WERI-Rb-1 (cell line): ENCODE results near the gene CLEC16A.
A peak's percentile ranks its signal among the peaks of the same experiment; 100 is the strongest.

Experiments
- DNase-seq: peaks from one replicate; pipeline ENCODE4 v3.0.0-alpha.2; 2020
- H3K27ac ChIP-seq: fragments of 250-450 bp; sonication (Bioruptor Pico); 2 replicates; pipeline ENCODE4 v1.5.1; 2020; ENCODE audit warnings: mild to moderate bottlenecking, moderate library complexity
- H3K27me3 ChIP-seq: fragments of 250-450 bp; sonication (Bioruptor Pico); 2 replicates; pipeline ENCODE4 v1.5.1; 2021; ENCODE audit warnings: mild to moderate bottlenecking, low read depth, moderate library complexity; ENCODE audit not compliant: insufficient read depth, severe bottlenecking
- H3K36me3 ChIP-seq: fragments of 250-450 bp; sonication (Bioruptor Pico); 2 replicates; pipeline ENCODE4 v1.5.1; 2020; ENCODE audit warnings: mild to moderate bottlenecking, moderate library complexity
- H3K4me3 ChIP-seq: 2 replicates; pipeline ENCODE4 v1.5.1; 2011; ENCODE audit warnings: low read depth, mild to moderate bottlenecking, control low read depth, low read length
- H3K9me3 ChIP-seq: fragments of 250-450 bp; sonication (Bioruptor Pico); 2 replicates; pipeline ENCODE4 v1.5.1; 2021; ENCODE audit warnings: mild to moderate bottlenecking, moderate library complexity; ENCODE audit not compliant: severe bottlenecking
- TF ChIP-seq, protein P1 (sequence below): IDR thresholded peaks from 2 replicates; pipeline ENCODE4 v1.5.1; 2011; ENCODE audit warnings: low read depth, mild to moderate bottlenecking, control low read depth, inconsistent platforms, low read length

CLEC16A gene

DNA sequence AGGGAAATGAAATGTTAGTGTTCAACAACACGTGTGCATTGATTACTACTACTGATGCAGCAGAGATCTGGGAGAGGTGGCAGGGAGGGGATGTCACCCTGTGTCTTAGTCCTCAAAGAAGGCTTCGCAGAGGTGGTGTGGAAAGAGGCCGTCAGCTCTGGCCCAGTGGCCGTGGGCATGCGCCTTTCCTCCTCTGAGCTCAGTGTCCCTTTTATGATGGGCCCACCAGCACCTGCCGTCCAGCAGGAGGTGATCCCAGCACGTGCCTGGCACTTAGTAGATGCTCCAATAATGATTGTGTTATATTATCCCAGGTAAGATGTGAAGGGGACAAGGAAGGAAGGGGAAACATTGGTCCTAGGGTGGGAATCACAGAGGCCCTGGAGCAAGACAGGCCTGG, 106.2 kb downstream of the CLEC16A start:
- H3K27me3 ChIP-seq, result no peaks in the 10 kb centered on the region
- no peak for DNase-seq
- H3K27ac ChIP-seq, result no peak overlapping the region
- no peaks in the 10 kb centered on the region for H3K9me3 ChIP-seq
- H3K36me3 ChIP-seq, result peaks cover 7% of the 10 kb centered on the region
- TF ChIP-seq, protein P1, sequence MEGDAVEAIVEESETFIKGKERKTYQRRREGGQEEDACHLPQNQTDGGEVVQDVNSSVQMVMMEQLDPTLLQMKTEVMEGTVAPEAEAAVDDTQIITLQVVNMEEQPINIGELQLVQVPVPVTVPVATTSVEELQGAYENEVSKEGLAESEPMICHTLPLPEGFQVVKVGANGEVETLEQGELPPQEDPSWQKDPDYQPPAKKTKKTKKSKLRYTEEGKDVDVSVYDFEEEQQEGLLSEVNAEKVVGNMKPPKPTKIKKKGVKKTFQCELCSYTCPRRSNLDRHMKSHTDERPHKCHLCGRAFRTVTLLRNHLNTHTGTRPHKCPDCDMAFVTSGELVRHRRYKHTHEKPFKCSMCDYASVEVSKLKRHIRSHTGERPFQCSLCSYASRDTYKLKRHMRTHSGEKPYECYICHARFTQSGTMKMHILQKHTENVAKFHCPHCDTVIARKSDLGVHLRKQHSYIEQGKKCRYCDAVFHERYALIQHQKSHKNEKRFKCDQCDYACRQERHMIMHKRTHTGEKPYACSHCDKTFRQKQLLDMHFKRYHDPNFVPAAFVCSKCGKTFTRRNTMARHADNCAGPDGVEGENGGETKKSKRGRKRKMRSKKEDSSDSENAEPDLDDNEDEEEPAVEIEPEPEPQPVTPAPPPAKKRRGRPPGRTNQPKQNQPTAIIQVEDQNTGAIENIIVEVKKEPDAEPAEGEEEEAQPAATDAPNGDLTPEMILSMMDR, result no peak
- H3K4me3 ChIP-seq, result no peak overlapping the region

DNA sequence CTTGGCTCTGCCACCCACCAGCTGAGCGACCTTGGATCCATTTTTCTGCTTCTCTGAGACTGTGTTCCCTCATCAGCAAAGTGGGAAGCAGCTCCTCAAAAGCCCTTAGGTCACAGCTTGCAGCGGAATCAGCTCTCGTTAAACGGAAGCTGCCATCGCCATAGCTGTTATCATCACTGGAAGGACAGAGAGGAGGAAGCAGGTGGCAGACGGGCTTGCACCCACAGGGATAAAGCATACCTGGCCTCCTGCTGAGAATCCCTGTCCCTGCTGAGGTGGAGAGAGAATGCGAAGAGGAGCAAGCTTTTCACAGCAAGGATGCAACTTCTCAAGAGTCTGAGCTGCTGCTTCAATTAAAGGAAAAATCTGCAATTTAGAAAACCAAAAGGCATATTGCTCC, 106.6 kb downstream of the CLEC16A start:
- no peak overlapping the region for H3K4me3 ChIP-seq
- TF ChIP-seq, protein P1, result no peak
- peak; percentile 47 for DNase-seq
- H3K27ac ChIP-seq, result no peak overlapping the region
- H3K9me3 ChIP-seq, result no peaks in the 10 kb centered on the region
- H3K27me3 ChIP-seq, result no peaks in the 10 kb centered on the region
- peaks cover 7% of the 10 kb centered on the region for H3K36me3 ChIP-seq

DNA sequence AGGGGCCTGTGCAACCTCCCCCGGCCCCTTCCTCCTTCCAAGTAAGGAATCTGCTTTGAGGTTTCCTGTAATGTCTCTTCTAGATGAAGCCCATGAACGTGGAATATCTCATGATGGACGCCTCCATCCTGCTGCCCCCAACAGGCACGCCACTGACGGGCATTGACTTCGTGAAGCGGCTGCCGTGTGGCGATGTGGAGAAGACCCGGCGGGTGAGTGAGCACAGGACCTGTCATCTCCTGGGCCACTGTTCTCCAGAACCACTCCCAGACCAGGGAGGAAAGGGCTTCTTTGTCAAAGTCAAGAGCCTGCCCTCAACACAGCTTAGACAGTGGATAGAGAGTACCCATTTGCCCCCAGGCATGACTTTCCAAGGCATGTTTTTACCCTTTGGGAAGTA, 107.1 kb downstream of the CLEC16A start:
- TF ChIP-seq, protein P1, result no peak
- Histone ChIP-seq H3K9me3 (no peaks in the 10 kb centered on the region), H3K4me3 (no peak overlapping the region), H3K27ac (no peak overlapping the region), H3K27me3 (no peaks in the 10 kb centered on the region), H3K36me3 (peaks cover 7% of the 10 kb centered on the region)
- DNase-seq, result no peak

DNA sequence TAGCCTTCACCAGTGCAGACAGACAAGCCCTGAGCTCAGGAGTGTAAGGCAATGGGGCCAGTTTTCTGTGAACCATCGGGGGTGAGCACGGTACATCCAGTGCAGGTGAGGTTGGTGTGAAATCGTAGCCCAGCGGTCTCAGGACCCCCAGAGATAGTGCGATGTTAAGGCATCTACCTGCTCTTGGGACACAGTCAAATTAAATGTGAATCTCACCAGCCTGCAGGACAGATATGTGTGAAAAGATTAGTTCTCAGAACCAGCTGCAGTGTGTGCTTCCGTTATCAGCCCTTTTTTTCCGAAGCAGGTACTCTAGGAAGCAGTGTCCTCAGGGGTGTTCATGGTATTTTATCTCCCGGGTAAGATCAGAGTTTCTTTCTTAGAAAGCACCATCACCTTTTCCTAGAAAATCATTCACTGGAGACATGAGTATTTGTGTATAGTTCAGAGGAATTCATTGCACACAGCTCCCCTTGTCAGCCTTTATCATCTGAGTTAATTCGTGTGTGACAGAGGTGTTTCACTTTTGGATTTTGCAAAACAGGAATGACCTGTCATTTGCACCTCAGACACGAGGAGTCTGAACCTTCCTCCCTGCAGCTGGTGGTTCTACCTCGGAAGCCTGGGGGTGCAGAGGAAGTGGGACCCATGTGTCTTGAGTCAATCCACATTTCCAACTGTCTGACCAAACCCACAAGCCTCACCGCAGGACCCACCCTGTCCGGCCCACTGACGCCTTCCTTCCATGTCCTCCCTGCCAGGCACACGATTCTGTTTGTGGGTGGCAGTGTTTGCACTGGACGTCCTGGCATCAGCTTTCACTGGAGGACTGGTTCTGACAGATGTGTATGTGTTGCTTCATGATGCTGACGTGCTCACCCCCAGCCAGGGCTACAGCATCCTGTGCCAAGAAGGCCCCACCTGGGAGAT, 107.8 kb downstream of the CLEC16A start:
- H3K9me3 ChIP-seq, result no peaks in the 10 kb centered on the region
- TF ChIP-seq, protein P1, result no peak
- H3K27me3 ChIP-seq, result no peaks in the 10 kb centered on the region
- H3K27ac ChIP-seq, result no peak overlapping the region
- H3K36me3 ChIP-seq, result peaks cover 7% of the 10 kb centered on the region
- no peak for DNase-seq
- H3K4me3 ChIP-seq, result no peak overlapping the region

DNA sequence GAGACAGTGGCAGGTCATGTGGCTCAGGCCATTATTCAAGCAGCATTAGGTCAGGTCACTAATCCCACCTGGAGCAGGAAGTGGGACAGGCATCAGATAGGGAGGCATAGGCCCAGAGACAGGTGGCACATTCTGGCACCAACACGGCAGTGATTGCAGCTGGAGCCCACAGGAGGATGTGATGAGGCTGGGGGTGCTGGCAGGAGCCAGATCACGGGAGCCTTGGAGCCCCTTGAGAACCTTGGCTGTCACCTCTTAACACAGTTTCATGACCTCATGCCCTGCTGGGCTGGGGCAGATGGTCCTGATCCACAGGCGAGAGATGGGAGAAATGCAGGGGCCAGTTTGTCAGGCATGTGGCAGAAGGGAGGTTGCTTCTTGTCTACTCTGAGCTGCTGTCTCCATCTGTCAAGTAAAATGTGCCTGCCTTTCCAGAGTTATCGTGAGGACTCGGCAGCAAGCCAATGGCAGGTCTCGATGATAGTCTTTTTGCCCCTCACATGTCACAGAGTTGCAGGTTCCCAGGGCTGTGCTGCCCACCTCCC, 109.6 kb downstream of the CLEC16A start:
- H3K9me3 ChIP-seq, result no peaks in the 10 kb centered on the region
- no peak overlapping the region for H3K4me3 ChIP-seq
- peak overlapping the region; percentile 69 for H3K27ac ChIP-seq
- H3K36me3 ChIP-seq, result no peaks in the 10 kb centered on the region; the same call in 1 of the 2 replicates
- peak; percentile 74 for DNase-seq
- H3K27me3 ChIP-seq, result no peaks in the 10 kb centered on the region
- TF ChIP-seq, protein P1, result no peak
